Neutrophil (primary cell): ENCODE measurements around the gene ZNF738.

Experiments
- H3K27ac ChIP-seq: fragments of 200-600 bp; sonication (generic); 2 replicates; pipeline ENCODE4 v1.5.1; 2016; ENCODE audit warnings: mild to moderate bottlenecking, moderate library complexity
- H3K27me3 ChIP-seq: fragments of 200-600 bp; sonication (generic); 2 replicates; pipeline ENCODE4 v1.6.0; 2016; ENCODE audit warnings: mild to moderate bottlenecking
- H3K36me3 ChIP-seq: fragments of 200-600 bp; sonication (generic); 2 replicates; pipeline ENCODE4 v1.5.1; 2017
- H3K4me1 ChIP-seq, 2 experiments: fragments of 200-600 bp in 1 of 2; sonication (generic) in 1 of 2; 1 replicate in 1 of 2; 2 replicates in 1 of 2; pipeline versions ENCODE4 v1.5.1 to v1.6.1; 2013 to 2016; ENCODE audit warnings: low read depth in 1 of 2, low read length in 1 of 2, mild to moderate bottlenecking in 1 of 2, moderate library complexity in 1 of 2; ENCODE audit not compliant: control insufficient read depth in 1 of 2, insufficient read depth in 1 of 2
- H3K4me3 ChIP-seq, 2 experiments: fragments of 200-600 bp in 1 of 2; sonication (generic) in 1 of 2; 1 replicate in 1 of 2; 2 replicates in 1 of 2; pipeline ENCODE4 v1.5.1; 2013 to 2016; ENCODE audit warnings: low read depth in 1 of 2, low read length in 1 of 2, mild to moderate bottlenecking in 1 of 2, moderate library complexity in 1 of 2
- H3K9me3 ChIP-seq: fragments of 200-600 bp; sonication (generic); 2 replicates; pipeline ENCODE4 v1.5.1; 2016
- TF ChIP-seq, protein P1 (sequence below): fragments of 200-600 bp; sonication (generic); IDR thresholded peaks from 2 replicates; pipeline ENCODE4 v1.5.1; 2016; ENCODE audit warnings: antibody characterized with exemption

ZNF738 gene

DNA sequence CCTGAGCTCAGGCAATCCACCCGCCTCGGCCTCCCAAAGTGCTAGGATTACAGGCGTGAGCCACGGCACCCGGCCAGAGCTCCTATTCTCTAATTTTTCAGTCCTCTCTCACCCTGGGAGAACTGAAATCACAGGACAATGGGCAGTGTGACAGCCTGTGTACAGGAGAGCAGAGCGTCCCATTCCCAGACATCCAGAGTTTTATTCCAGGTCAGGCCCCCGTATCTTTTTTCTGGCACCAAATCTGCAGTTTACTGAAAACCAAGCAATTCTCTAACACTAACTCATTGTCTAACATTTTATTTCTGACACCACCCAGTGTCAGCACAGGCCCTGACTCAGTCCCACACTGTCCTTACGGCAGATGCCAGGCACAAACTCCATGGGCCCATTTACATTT is 36.3 kb upstream of the ZNF738 start:
- no peaks in the 10 kb centered on the region for H3K27me3 ChIP-seq
- H3K9me3 ChIP-seq: no peaks in the 10 kb centered on the region
- TF ChIP-seq, protein P1, sequence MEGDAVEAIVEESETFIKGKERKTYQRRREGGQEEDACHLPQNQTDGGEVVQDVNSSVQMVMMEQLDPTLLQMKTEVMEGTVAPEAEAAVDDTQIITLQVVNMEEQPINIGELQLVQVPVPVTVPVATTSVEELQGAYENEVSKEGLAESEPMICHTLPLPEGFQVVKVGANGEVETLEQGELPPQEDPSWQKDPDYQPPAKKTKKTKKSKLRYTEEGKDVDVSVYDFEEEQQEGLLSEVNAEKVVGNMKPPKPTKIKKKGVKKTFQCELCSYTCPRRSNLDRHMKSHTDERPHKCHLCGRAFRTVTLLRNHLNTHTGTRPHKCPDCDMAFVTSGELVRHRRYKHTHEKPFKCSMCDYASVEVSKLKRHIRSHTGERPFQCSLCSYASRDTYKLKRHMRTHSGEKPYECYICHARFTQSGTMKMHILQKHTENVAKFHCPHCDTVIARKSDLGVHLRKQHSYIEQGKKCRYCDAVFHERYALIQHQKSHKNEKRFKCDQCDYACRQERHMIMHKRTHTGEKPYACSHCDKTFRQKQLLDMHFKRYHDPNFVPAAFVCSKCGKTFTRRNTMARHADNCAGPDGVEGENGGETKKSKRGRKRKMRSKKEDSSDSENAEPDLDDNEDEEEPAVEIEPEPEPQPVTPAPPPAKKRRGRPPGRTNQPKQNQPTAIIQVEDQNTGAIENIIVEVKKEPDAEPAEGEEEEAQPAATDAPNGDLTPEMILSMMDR: no peak
- H3K4me1 ChIP-seq: no peaks in the 10 kb centered on the region
- no peak overlapping the region for H3K4me3 ChIP-seq
- no peak overlapping the region for H3K27ac ChIP-seq
- peaks cover 5% of the 10 kb centered on the region for H3K36me3 ChIP-seq

GRCh38 chr19:21323000-21323399 is 35.8 kb upstream of the ZNF738 start:
- Histone ChIP-seq H3K4me1 (peaks cover 0 to 4% of the 10 kb centered on the region in 2 experiments), H3K4me3 (no peak overlapping the region), H3K27me3 (no peaks in the 10 kb centered on the region), H3K27ac (no peak overlapping the region), H3K9me3 (no peaks in the 10 kb centered on the region), H3K36me3 (peaks cover 5% of the 10 kb centered on the region)
- TF ChIP-seq, protein P1: no peak

GRCh38 chr19:21326169-21326568 is 32.6 kb upstream of the ZNF738 start:
- peaks cover 10 to 12% of the 10 kb centered on the region in 2 experiments for H3K4me1 ChIP-seq

GRCh38 chr19:21328406-21328805 is 30.4 kb upstream of the ZNF738 start:
- no peaks in the 10 kb centered on the region for H3K27me3 ChIP-seq
- H3K27ac ChIP-seq: peak overlapping the region; percentile 96
- peaks cover 3% of the 10 kb centered on the region for H3K9me3 ChIP-seq
- H3K36me3 ChIP-seq: peaks cover 5% of the 10 kb centered on the region
- TF ChIP-seq, protein P1: no peak
- peaks cover 10 to 12% of the 10 kb centered on the region in 2 experiments for H3K4me1 ChIP-seq
- peak overlapping the region; percentile 70 to 87 for H3K4me3 ChIP-seq

More at GRCh38 chr19:21326169-21326568, 32.6 kb upstream of the ZNF738 start:
- no peak overlapping the region for H3K27ac ChIP-seq
- H3K9me3 ChIP-seq: no peaks in the 10 kb centered on the region
- TF ChIP-seq, protein P1: no peak
- no peak overlapping the region for H3K4me3 ChIP-seq
- H3K27me3 ChIP-seq: no peaks in the 10 kb centered on the region
- peaks cover 5% of the 10 kb centered on the region for H3K36me3 ChIP-seq

GRCh38 chr19:21328885-21329605 is 29.8 kb upstream of the ZNF738 start, which contains the start of gene ZNF708:
TSS of gene ZNF708 (minus strand) at chr19:21329410. CDS start at chr19:21329212, 198 bp downstream.
- TF ChIP-seq, protein P1: no peak
- peaks cover 3% of the 10 kb centered on the region for H3K9me3 ChIP-seq
- H3K4me1 ChIP-seq: peaks cover 10 to 12% of the 10 kb centered on the region in 2 experiments
- no peaks in the 10 kb centered on the region for H3K27me3 ChIP-seq
- H3K27ac ChIP-seq: peak within 1 kb of the TSS; percentile 96
- H3K36me3 ChIP-seq: peaks cover 5% of the 10 kb centered on the region
- H3K4me3 ChIP-seq: peak within 1 kb of the TSS; percentile 70 to 87
